Transverse colon (tissue), 4 donors: Measurements from ENCODE around the gene DNAH1. TPM values are rescaled to one million over a fixed set of nuclear protein-coding genes. Genes with fewer than 3 reads are reported as not detected.

Experiments used
- DNase-seq: peaks from one replicate; pipeline ENCODE4 v3.0.0-alpha.2; 2019
- H3K27ac ChIP-seq, 4 donors: fragments of 200-600 bp; sonication (generic); 2 replicates each; pipeline ENCODE4 v1.5.1; 2016 to 2018; ENCODE audit warnings: inconsistent platforms in 4 of 4
- H3K27me3 ChIP-seq: fragments of 200-600 bp; sonication (generic); 2 replicates; pipeline ENCODE4 v1.5.1; 2017; ENCODE audit warnings: inconsistent platforms
- H3K36me3 ChIP-seq, 4 donors: fragments of 200-600 bp; sonication (generic); 2 replicates each; pipeline ENCODE4 v1.5.1; 2017 to 2019; ENCODE audit warnings: inconsistent platforms in 4 of 4
- H3K4me1 ChIP-seq, 4 donors: fragments of 200-600 bp; sonication (generic); 2 replicates each; pipeline ENCODE4 v1.5.1; 2017 to 2020; ENCODE audit warnings: inconsistent platforms in 4 of 4
- H3K4me3 ChIP-seq, 4 donors: fragments of 200-600 bp; sonication (generic); 1 replicate in 1 of 4; 2 replicates in 3 of 4; pipeline versions ENCODE4 v1.5.1 to v1.6.1; 2017 to 2019; ENCODE audit warnings: inconsistent platforms in 4 of 4
- H3K9me3 ChIP-seq, 2 donors: fragments of 200-600 bp; sonication (generic); 2 replicates each; pipeline ENCODE4 v1.5.1; 2017 to 2019; ENCODE audit warnings: inconsistent platforms in 2 of 2
- EP300 ChIP-seq: sonication (generic); formaldehyde crosslinking; IDR thresholded peaks from one replicate; pipeline ENCODE4 v1.6.1; 2017; ENCODE audit warnings: antibody characterized with exemption, low read depth
- POLR2A ChIP-seq: fragments of 450-650 bp; IDR thresholded peaks from one replicate; pipeline ENCODE4 v1.6.1; 2016; ENCODE audit warnings: antibody characterized with exemption, mild to moderate bottlenecking, moderate library complexity
- POLR2AphosphoS5 ChIP-seq, 3 donors: sonication (generic); formaldehyde crosslinking; IDR thresholded peaks; one replicate each; pipeline ENCODE4 v1.6.1; 2016; ENCODE audit warnings: antibody characterized with exemption in 3 of 3
- WGBS, 2 donors: methylation state at CpG; one replicate each; pipeline ENCODE4 v1.1.5; 2018; ENCODE audit warnings: low coverage in 1 of 2; 5-methylcytosine and 5-hydroxymethylcytosine counted together
- in situ Hi-C, 4 donors: fragments of 200-750 bp; cut with MboI; loops; one replicate each; pipeline versions ENCODE4 v1.15.0 to v1.15.1; 2017; ENCODE audit warnings: low sequenced_read_pairs in 3 of 4, low pct_ligation_motif_present in 1 of 4, low pct_unique_long_range_greater_than_20kb in 1 of 4
- intact Hi-C: fragments of 100-400 bp; cut with DNase I; formaldehyde crosslinking; loops from one replicate; pipeline ENCODE4 v1.15.1; 2023; ENCODE audit warnings: low total_unique reads
- total RNA-seq, 4 donors: library from RNA; depleted of rRNA; stranded (reverse); fragments of >200 nt; gene quantifications; one replicate each; pipeline ENCODE4 v1.1.0, GENCODE V29; 2016
- TF ChIP-seq, protein P1 (sequence below), 5 experiments: fragments of 200-600 bp in 3 of 5; fragments of 450-650 bp in 2 of 5; sonication (generic) in 3 of 5; IDR thresholded peaks; 1 replicate in 2 of 5; 2 replicates in 3 of 5; pipeline ENCODE4 v1.5.1; 2016 to 2017; ENCODE audit warnings: antibody characterized with exemption in 5 of 5, inconsistent platforms in 3 of 5, mild to moderate bottlenecking in 2 of 5, moderate library complexity in 1 of 5

DNAH1 gene
- total RNA-seq, 4 donors from 2014 or later, result 17.6 to 102 (median 26.3) TPM

DNA sequence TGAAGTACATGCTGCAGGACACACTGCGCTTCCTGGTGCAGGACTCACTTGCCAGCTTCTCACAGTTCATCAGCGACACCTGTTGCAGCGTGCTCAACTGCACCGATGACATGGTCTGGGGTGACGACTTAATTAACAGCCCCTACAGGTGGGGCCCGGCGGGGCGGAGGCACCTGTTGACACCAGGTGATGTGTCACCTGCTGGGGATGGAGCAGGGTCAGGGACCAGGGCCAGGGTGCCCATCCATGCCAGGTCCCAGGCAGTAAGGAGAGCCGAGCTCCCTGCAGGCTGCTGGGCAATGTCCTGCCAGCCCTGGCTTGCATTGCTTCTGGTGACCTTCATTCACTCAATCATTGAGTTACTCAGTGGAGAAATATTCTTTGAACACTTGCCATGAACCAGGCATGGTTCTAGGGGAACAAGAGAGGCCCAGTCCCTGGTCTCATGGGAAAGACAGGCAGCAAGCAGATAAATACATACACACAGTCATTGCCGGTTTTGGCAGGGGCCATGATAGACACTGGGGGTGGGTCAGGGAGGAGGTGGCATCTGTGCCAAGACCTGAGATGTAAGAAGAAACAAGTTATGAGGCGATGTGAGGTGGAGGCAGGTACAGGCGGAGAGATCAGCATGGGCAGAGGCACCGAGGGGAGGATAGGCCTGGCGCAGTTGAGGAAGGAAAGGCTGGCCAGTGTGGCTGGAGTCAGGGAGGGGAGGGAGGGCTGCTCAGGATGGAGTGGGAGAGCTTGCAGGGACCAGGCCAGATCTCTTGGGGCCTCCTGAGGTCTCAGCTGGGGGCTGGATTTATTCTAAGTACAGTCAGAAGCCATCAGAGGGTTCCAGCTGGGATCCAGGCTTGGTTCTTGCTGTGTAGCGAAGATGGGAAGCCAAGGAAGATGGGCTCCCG lies 30.8 kb downstream of the DNAH1 start:
- Histone ChIP-seq H3K4me3 (no peak overlapping the region), H3K27me3 (no peaks in the 10 kb centered on the region), H3K4me1 (no peaks in the 10 kb centered on the region), H3K36me3 (no peaks in the 10 kb centered on the region), H3K9me3 (no peaks in the 10 kb centered on the region), H3K27ac (no peak overlapping the region)
- 66 to 93% methylated on average over 5 to 16 of the region's 16 CpGs for WGBS, 2 donors
- DNase-seq, result no peak
- in situ Hi-C loops (loop anchor here in 3 of 4 donors (25.0 kb wide), 2 partner anchors 110 to 335 kb away; partner anchors contain the start of genes PPM1M (in 2 of the 3), TLR9 (in 2 of the 3) and TWF2 (in 2 of the 3)), intact Hi-C loops (loop anchor here (10.0 kb wide), 1 partner anchor 52 kb away; no protein-coding TSS in a partner anchor)
- TF ChIP-seq POLR2A (no peak), EP300 (no peak), POLR2AphosphoS5 (IDR thresholded peaks at IDR 0.05) (no peak)
- TF ChIP-seq, protein P1, sequence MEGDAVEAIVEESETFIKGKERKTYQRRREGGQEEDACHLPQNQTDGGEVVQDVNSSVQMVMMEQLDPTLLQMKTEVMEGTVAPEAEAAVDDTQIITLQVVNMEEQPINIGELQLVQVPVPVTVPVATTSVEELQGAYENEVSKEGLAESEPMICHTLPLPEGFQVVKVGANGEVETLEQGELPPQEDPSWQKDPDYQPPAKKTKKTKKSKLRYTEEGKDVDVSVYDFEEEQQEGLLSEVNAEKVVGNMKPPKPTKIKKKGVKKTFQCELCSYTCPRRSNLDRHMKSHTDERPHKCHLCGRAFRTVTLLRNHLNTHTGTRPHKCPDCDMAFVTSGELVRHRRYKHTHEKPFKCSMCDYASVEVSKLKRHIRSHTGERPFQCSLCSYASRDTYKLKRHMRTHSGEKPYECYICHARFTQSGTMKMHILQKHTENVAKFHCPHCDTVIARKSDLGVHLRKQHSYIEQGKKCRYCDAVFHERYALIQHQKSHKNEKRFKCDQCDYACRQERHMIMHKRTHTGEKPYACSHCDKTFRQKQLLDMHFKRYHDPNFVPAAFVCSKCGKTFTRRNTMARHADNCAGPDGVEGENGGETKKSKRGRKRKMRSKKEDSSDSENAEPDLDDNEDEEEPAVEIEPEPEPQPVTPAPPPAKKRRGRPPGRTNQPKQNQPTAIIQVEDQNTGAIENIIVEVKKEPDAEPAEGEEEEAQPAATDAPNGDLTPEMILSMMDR (IDR thresholded peaks at IDR 0.05), result no peak

DNA sequence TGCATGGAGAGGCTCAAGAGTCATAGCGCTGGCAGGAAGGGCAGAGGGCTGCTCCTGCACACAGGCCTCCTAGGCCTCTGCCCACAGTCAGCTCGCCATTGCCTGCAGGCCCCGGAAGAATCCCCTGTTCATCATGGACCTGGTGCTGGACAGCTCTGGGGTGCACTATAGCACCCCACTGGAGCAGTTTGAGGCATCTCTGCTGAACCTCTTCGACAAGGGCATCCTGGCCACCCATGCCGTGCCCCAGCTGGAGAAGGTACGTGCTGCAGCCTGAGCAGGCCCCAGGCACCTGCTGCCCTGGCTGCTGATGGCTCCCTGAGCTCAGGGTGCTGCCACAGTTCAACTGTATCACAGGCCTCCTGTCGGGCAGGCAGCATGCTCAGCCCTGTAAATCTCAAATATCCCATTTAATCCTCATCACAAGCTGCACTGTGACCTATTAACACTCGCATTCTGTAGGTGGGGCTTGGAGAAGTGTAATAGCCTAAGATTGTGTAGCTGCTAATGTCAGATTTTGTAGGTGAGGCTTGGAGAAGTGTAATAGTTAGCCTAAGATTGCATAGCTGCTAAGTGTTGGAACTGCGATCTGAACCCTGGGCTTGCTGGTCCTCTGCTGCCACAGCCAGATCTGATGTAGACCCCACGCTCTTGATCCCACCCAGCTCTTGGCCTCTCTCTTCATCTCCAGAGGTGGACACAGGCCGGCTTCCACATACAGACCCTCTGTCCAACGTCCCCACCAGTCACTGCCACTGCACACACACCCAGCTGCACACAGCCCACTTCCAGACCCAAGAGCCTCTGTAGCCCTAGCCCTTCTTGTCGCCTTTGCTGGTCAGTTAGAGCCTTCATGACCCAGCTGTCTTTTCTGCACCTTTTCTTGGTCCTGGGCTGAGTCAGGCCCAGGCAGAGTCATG lies 31.9 kb downstream of the DNAH1 start:
- Histone ChIP-seq H3K27ac (no peak overlapping the region), H3K27me3 (no peaks in the 10 kb centered on the region), H3K36me3 (no peaks in the 10 kb centered on the region), H3K4me1 (no peaks in the 10 kb centered on the region), H3K9me3 (no peaks in the 10 kb centered on the region), H3K4me3 (no peak overlapping the region)
- 89% methylated on average over 13 of the region's 13 CpGs; no CpG with 5 or more reads in 1 of the 2 donors for WGBS, 2 donors
- TF ChIP-seq POLR2A, result no peak
- TF ChIP-seq, protein P1 (IDR thresholded peaks at IDR 0.05), result no peak
- no peak for TF ChIP-seq POLR2AphosphoS5 (IDR thresholded peaks at IDR 0.05)
- TF ChIP-seq EP300, result no peak
- intact Hi-C loops, result loop anchor here (10.0 kb wide), 1 partner anchor 53 kb away; no protein-coding TSS in a partner anchor
- in situ Hi-C loops, result loop anchor here in 3 of 4 donors (25.0 kb wide), 2 partner anchors 111 to 336 kb away; partner anchors contain the start of genes PPM1M (in 2 of the 3), TLR9 (in 2 of the 3) and TWF2 (in 2 of the 3)
- no peak for DNase-seq

DNA sequence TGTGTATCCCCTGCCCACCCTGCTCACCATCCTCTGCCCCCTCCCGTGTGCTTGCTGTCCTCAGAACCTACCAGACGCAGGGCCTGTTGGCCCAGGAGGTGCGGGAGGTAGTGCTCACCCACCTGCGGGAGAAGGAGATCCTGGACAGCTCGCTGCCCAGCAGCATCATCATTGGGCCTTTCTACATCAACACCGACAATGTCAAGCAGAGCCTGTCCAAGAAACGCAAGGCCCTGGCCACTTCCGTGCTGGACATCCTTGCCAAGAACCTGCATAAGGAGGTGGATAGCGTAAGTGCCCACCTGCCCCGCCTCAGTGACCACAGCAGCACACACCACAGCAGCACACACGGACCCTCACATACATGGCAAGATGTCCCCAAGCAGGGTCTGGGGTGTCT lies 33.0 kb downstream of the DNAH1 start:
- intact Hi-C loops (loop anchor here (10.0 kb wide), 1 partner anchor 54 kb away; no protein-coding TSS in a partner anchor), in situ Hi-C loops (loop anchor here in 3 of 4 donors (25.0 kb wide), 2 partner anchors 112 to 337 kb away; partner anchors contain the start of genes PPM1M (in 2 of the 3), TLR9 (in 2 of the 3) and TWF2 (in 2 of the 3))
- Histone ChIP-seq H3K27me3 (no peaks in the 10 kb centered on the region), H3K27ac (no peak overlapping the region), H3K4me3 (no peak overlapping the region), H3K9me3 (no peaks in the 10 kb centered on the region), H3K36me3 (no peaks in the 10 kb centered on the region), H3K4me1 (no peaks in the 10 kb centered on the region)
- TF ChIP-seq POLR2AphosphoS5 (IDR thresholded peaks at IDR 0.05) (no peak), POLR2A (no peak), EP300 (no peak)
- TF ChIP-seq, protein P1 (IDR thresholded peaks at IDR 0.05), result no peak
- 93% methylated on average over 10 of the region's 11 CpGs; no CpG with 5 or more reads in 1 of the 2 donors for WGBS, 2 donors
- DNase-seq, result no peak
